Caco-2 (cell line): ENCODE data around the gene KIF26B. TPM values are rescaled to one million over a fixed set of nuclear protein-coding genes. Genes with fewer than 3 reads are reported as not detected.

Source experiments
- BruUV-seq: library from RNA; stranded (reverse); fragments of 400-500 nt; replicated peaks from 2 replicates; lab custom pipeline; 2021; lab: Mats Ljungman, UMichigan
- CTCF ChIA-PET: fragments of 300-600 bp; sonication (Branson Sonifier 250); formaldehyde crosslinking; loops from one replicate; lab custom pipeline; 2022; ENCODE audit warnings: antibody characterized with exemption; lab: Charles Lee
- POLR2A ChIA-PET: fragments of 300-600 bp; sonication (Branson Sonifier 250); formaldehyde crosslinking; loops from one replicate; lab custom pipeline; 2022; ENCODE audit warnings: antibody characterized with exemption; lab: Charles Lee
- DNase-seq, 2 experiments: peaks; one replicate each; pipeline versions ENCODE4 v3.0.0 to v3.0.0-alpha.2; 2020 to 2022
- H3K27me3 ChIP-seq: replicated peaks from 2 replicates; pipeline ENCODE4 v1.6.0; 2011; ENCODE audit warnings: low read length; ENCODE audit not compliant: control insufficient read depth, insufficient read depth
- H3K36me3 ChIP-seq: 2 replicates; pipeline ENCODE4 v1.5.1; 2011; ENCODE audit warnings: low read length; ENCODE audit not compliant: control insufficient read depth, insufficient read depth
- H3K4me1 ChIP-seq: fragments of 250-450 bp; sonication (Bioruptor Pico); 2 replicates; pipeline ENCODE4 v1.5.1; 2020; ENCODE audit warnings: mild to moderate bottlenecking
- H3K4me3 ChIP-seq: 2 replicates; pipeline ENCODE4 v1.5.1; 2011; ENCODE audit warnings: low read depth, mild to moderate bottlenecking, control low read depth, low read length
- H3K9me3 ChIP-seq: fragments of 250-450 bp; sonication (Bioruptor Pico); 2 replicates; pipeline ENCODE4 v1.5.1; 2020; ENCODE audit warnings: mild to moderate bottlenecking, moderate library complexity
- H3K27ac Mint-ChIP-seq: one replicate; pipeline ENCODE4 v1.8.0; 2022; ENCODE audit warnings: mixed read lengths; ENCODE audit not compliant: unreplicated experiment
- H3K27me3 Mint-ChIP-seq: one replicate; pipeline ENCODE4 v1.8.0; 2022; ENCODE audit warnings: mixed read lengths; ENCODE audit not compliant: insufficient read depth, unreplicated experiment
- H3K36me3 Mint-ChIP-seq: one replicate; pipeline ENCODE4 v1.8.0; 2022; ENCODE audit warnings: mild to moderate bottlenecking, mixed read lengths; ENCODE audit not compliant: insufficient read depth, unreplicated experiment
- H3K4me1 Mint-ChIP-seq: one replicate; pipeline ENCODE4 v1.8.0; 2022; ENCODE audit warnings: low read depth, mixed read lengths; ENCODE audit not compliant: unreplicated experiment
- H3K4me3 Mint-ChIP-seq: one replicate; pipeline ENCODE4 v1.8.0; 2022; ENCODE audit warnings: mild to moderate bottlenecking, moderate library complexity, mixed read lengths; ENCODE audit not compliant: unreplicated experiment
- H3K9me3 Mint-ChIP-seq: one replicate; pipeline ENCODE4 v1.8.0; 2022; ENCODE audit warnings: mixed read lengths; ENCODE audit not compliant: unreplicated experiment
- intact Hi-C: fragments of 100-400 bp; cut with micrococcal nuclease; formaldehyde crosslinking; loops from one replicate; pipeline ENCODE4 v1.10.0; 2022; ENCODE audit not compliant: unreplicated experiment
- total RNA-seq: library from RNA; stranded (reverse); gene quantifications from 2 replicates; pipeline ENCODE4 v1.2.3, GENCODE V29; 2022
- TF ChIP-seq, protein P1 (sequence below), 2 experiments: fragments of 200-600 bp in 1 of 2; IDR thresholded peaks; 1 replicate in 1 of 2; 2 replicates in 1 of 2; pipeline versions ENCODE4 v1.5.1 to v1.8.0; 2011 to 2022; ENCODE audit warnings: antibody characterized with exemption in 1 of 2, control low read depth in 1 of 2, inconsistent platforms in 1 of 2, low read depth in 1 of 2, low read length in 1 of 2, mild to moderate bottlenecking in 1 of 2, moderate library complexity in 1 of 2; ENCODE audit not compliant: insufficient read depth in 1 of 2, severe bottlenecking in 1 of 2, unreplicated experiment in 1 of 2

KIF26B gene
- total RNA-seq, 1 experiment from 2014 or later = 4.9 TPM

DNA sequence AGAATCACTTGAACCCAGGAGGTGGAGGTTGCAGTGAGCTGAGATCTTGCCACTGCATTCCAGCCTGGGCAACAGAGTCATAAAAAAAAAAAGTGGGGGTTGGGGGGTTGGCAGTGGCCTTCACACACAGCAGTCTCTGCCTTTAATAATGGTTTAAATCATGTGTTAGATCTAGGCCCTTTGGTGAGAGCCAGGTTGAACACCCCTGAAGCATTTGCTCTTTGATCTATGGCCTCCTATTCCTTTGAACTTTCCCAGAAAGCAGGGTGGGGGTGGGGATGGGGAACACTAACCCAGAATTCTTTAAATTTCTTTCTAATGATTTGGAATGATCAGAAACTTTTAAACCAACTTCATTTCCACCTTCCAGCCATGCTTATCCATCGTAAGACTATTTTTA, 313.0 kb downstream of the KIF26B start:
- BruUV-seq = no TSS peak
- intact Hi-C loops = loop anchor here (1.0 kb wide), 1 partner anchor 70 kb away; no protein-coding TSS in a partner anchor
- POLR2A ChIA-PET = no interaction called here
- H3K27me3 ChIP-seq = no peaks in the 10 kb centered on the region
- peak; percentile 16 to 50 for DNase-seq
- peaks cover 39% of the 10 kb centered on the region for H3K4me1 Mint-ChIP-seq
- peak overlapping the region; percentile 45 for H3K27ac Mint-ChIP-seq
- peaks cover 21% of the 10 kb centered on the region for H3K4me1 ChIP-seq
- no peaks in the 10 kb centered on the region for H3K27me3 Mint-ChIP-seq
- H3K9me3 Mint-ChIP-seq = peaks cover 12% of the 10 kb centered on the region
- peak overlapping the region; percentile 30 for H3K4me3 Mint-ChIP-seq
- CTCF ChIA-PET = interaction anchor here (0.6 kb wide), 1 partner anchor 87 kb away, joined by 6 read pairs; no protein-coding TSS in a partner anchor
- no peak overlapping the region for H3K4me3 ChIP-seq
- H3K9me3 ChIP-seq = no peaks in the 10 kb centered on the region
- H3K36me3 ChIP-seq = no peaks in the 10 kb centered on the region
- TF ChIP-seq, protein P1, sequence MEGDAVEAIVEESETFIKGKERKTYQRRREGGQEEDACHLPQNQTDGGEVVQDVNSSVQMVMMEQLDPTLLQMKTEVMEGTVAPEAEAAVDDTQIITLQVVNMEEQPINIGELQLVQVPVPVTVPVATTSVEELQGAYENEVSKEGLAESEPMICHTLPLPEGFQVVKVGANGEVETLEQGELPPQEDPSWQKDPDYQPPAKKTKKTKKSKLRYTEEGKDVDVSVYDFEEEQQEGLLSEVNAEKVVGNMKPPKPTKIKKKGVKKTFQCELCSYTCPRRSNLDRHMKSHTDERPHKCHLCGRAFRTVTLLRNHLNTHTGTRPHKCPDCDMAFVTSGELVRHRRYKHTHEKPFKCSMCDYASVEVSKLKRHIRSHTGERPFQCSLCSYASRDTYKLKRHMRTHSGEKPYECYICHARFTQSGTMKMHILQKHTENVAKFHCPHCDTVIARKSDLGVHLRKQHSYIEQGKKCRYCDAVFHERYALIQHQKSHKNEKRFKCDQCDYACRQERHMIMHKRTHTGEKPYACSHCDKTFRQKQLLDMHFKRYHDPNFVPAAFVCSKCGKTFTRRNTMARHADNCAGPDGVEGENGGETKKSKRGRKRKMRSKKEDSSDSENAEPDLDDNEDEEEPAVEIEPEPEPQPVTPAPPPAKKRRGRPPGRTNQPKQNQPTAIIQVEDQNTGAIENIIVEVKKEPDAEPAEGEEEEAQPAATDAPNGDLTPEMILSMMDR (IDR thresholded peaks at IDR 0.05; ENCODE audit: insufficient read depth in 1 of 2, low read depth in 1 of 2, low read length in 1 of 2, severe bottlenecking in 1 of 2, unreplicated experiment in 1 of 2) = no peak
- no peaks in the 10 kb centered on the region for H3K36me3 Mint-ChIP-seq

DNA sequence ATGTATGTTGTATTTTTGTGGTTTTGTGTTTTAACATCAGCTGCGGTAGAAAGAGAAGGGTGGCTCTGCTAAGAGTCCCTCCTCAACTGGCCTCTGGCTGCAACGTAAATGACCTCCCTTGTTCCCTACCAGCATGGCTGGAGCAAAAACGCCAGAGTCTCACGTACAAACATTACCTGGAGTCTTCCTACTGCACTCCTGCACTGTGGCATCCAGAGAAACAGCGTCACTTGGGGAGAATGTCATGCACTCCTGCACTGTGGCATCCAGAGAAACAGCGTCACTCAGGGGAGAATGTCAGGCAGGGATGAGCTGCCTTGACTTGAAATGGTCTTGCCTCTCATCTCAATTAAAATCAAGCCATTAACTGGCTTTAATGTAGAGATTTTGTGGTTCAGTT, 314.2 kb downstream of the KIF26B start:
- POLR2A ChIA-PET = no interaction called here
- CTCF ChIA-PET = no interaction called here
- intact Hi-C loops = no loop called here
- Mint-ChIP-seq H3K36me3 (no peaks in the 10 kb centered on the region), H3K27me3 (no peaks in the 10 kb centered on the region), H3K27ac (no peak overlapping the region), H3K4me1 (peaks cover 34% of the 10 kb centered on the region), H3K9me3 (peaks cover 12% of the 10 kb centered on the region), H3K4me3 (no peak overlapping the region)
- BruUV-seq = no TSS peak
- DNase-seq = no peak
- peaks cover 21% of the 10 kb centered on the region for H3K4me1 ChIP-seq
- no peaks in the 10 kb centered on the region for H3K36me3 ChIP-seq
- H3K4me3 ChIP-seq = no peak overlapping the region
- H3K9me3 ChIP-seq = no peaks in the 10 kb centered on the region
- no peaks in the 10 kb centered on the region for H3K27me3 ChIP-seq
- TF ChIP-seq, protein P1 (IDR thresholded peaks at IDR 0.05; ENCODE audit: insufficient read depth in 1 of 2, low read depth in 1 of 2, low read length in 1 of 2, severe bottlenecking in 1 of 2, unreplicated experiment in 1 of 2) = no peak

DNA sequence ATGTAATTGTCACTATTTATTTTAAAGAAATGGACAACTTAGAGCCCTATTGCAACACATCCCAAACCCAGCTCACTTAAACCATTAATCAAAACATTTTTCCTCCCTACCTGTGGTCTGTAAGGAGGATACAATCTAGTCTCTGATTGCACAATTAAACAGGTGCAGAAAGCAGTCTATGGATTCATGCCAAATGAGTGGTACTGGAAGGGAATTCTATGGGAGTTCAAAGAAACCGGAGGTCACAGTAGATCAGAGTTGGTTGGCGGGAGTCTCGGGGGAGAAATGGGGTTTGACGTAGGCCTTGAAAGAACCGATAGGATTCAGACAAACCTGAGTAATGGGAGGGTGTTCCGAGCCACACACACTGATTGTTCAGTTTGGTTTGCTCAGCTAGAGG, 314.9 kb downstream of the KIF26B start:
- peaks cover 21% of the 10 kb centered on the region for H3K4me1 ChIP-seq
- intact Hi-C loops = no loop called here
- H3K9me3 ChIP-seq = no peaks in the 10 kb centered on the region
- H3K4me3 Mint-ChIP-seq = no peak overlapping the region
- CTCF ChIA-PET = interaction anchor here (0.7 kb wide), 1 partner anchor 979 kb away, joined by 3 read pairs; no protein-coding TSS in a partner anchor
- DNase-seq = no peak
- peaks cover 30% of the 10 kb centered on the region for H3K4me1 Mint-ChIP-seq
- H3K36me3 ChIP-seq = no peaks in the 10 kb centered on the region
- no peaks in the 10 kb centered on the region for H3K27me3 Mint-ChIP-seq
- peak overlapping the region; percentile 28 for H3K27ac Mint-ChIP-seq
- no peaks in the 10 kb centered on the region for H3K27me3 ChIP-seq
- POLR2A ChIA-PET = no interaction called here
- no TSS peak for BruUV-seq
- H3K4me3 ChIP-seq = no peak overlapping the region
- H3K9me3 Mint-ChIP-seq = peaks cover 12% of the 10 kb centered on the region
- H3K36me3 Mint-ChIP-seq = no peaks in the 10 kb centered on the region
- TF ChIP-seq, protein P1 (IDR thresholded peaks at IDR 0.05; ENCODE audit: insufficient read depth in 1 of 2, low read depth in 1 of 2, low read length in 1 of 2, severe bottlenecking in 1 of 2, unreplicated experiment in 1 of 2) = no peak
